Trophoblast cell (in vitro differentiated cells and primary cell): Measurements from ENCODE around the gene TBC1D5.

Experiments
- DNase-seq, 2 donors: peaks; one replicate each; pipeline ENCODE4 v3.0.0-alpha.2; 2016
- H2AFZ ChIP-seq: 2 replicates; pipeline ENCODE4 v1.6.1; 2013; ENCODE audit warnings: low read length, moderate library complexity, mild to moderate bottlenecking; ENCODE audit not compliant: insufficient read depth, poor library complexity
- H2AK5ac ChIP-seq: 2 replicates; pipeline ENCODE4 v1.6.1; 2013; ENCODE audit warnings: mild to moderate bottlenecking, low read length
- H2BK120ac ChIP-seq: 2 replicates; pipeline ENCODE4 v1.6.1; 2013; ENCODE audit warnings: low read length, mild to moderate bottlenecking, moderate library complexity; ENCODE audit not compliant: insufficient read depth, poor library complexity
- H2BK12ac ChIP-seq: 2 replicates; pipeline ENCODE4 v1.6.1; 2013; ENCODE audit warnings: mild to moderate bottlenecking, low read length, moderate library complexity
- H2BK5ac ChIP-seq: 2 replicates; pipeline ENCODE4 v1.6.1; 2013; ENCODE audit warnings: low read length, low read depth, moderate library complexity, mild to moderate bottlenecking; ENCODE audit not compliant: poor library complexity
- H3K14ac ChIP-seq: 2 replicates; pipeline ENCODE4 v1.6.1; 2013; ENCODE audit warnings: mild to moderate bottlenecking, low read length
- H3K18ac ChIP-seq: 2 replicates; pipeline ENCODE4 v1.6.1; 2013; ENCODE audit warnings: mild to moderate bottlenecking, low read length
- H3K23ac ChIP-seq: 2 replicates; pipeline ENCODE4 v1.6.1; 2013; ENCODE audit warnings: low read length
- H3K27ac ChIP-seq: 2 replicates; pipeline ENCODE4 v1.5.1; 2013; ENCODE audit warnings: low read depth, mild to moderate bottlenecking, inconsistent platforms, low read length, moderate library complexity
- H3K27me3 ChIP-seq: 2 replicates; pipeline ENCODE4 v1.6.1; 2013; ENCODE audit warnings: inconsistent platforms, mild to moderate bottlenecking, low read length, moderate library complexity; ENCODE audit not compliant: insufficient read depth
- H3K36me3 ChIP-seq, 2 experiments: 1 replicate in 1 of 2; 2 replicates in 1 of 2; pipeline ENCODE4 v1.6.1; 2013; ENCODE audit warnings: low read length in 2 of 2, mild to moderate bottlenecking in 2 of 2, moderate library complexity in 1 of 2; ENCODE audit not compliant: insufficient read depth in 2 of 2, control insufficient read depth in 1 of 2
- H3K4ac ChIP-seq: 2 replicates; pipeline ENCODE4 v1.6.1; 2013; ENCODE audit warnings: low read depth, mild to moderate bottlenecking, low read length, moderate library complexity
- H3K4me1 ChIP-seq, 2 experiments: 1 replicate in 1 of 2; 2 replicates in 1 of 2; pipeline ENCODE4 v1.6.1; 2013; ENCODE audit warnings: low read length in 2 of 2, mild to moderate bottlenecking in 2 of 2, moderate library complexity in 1 of 2; ENCODE audit not compliant: insufficient read depth in 2 of 2, control insufficient read depth in 1 of 2
- H3K4me2 ChIP-seq: 2 replicates; pipeline ENCODE4 v1.6.1; 2013; ENCODE audit warnings: inconsistent platforms, mild to moderate bottlenecking, low read length, moderate library complexity
- H3K4me3 ChIP-seq: 2 replicates; pipeline ENCODE4 v1.5.1; 2013; ENCODE audit warnings: mild to moderate bottlenecking, low read depth, low read length, inconsistent platforms
- H3K79me1 ChIP-seq: one replicate; pipeline ENCODE4 v1.6.1; 2013; ENCODE audit warnings: low read length
- H3K79me2 ChIP-seq: 2 replicates; pipeline ENCODE4 v1.6.1; 2013; ENCODE audit warnings: low read length, mild to moderate bottlenecking; ENCODE audit not compliant: control insufficient read depth, insufficient read depth, poor library complexity
- H3K9ac ChIP-seq: 2 replicates; pipeline ENCODE4 v1.6.1; 2013; ENCODE audit warnings: mild to moderate bottlenecking, low read length
- H3K9me3 ChIP-seq: 2 replicates; pipeline ENCODE4 v1.6.1; 2013; ENCODE audit warnings: low read depth, mild to moderate bottlenecking, control low read depth, inconsistent platforms, low read length; ENCODE audit not compliant: insufficient read depth
- H4K12ac ChIP-seq: 2 replicates; pipeline ENCODE4 v1.6.1; 2013; ENCODE audit warnings: low read depth, mild to moderate bottlenecking, low read length, moderate library complexity
- H4K8ac ChIP-seq: 2 replicates; pipeline ENCODE4 v1.6.1; 2013; ENCODE audit warnings: low read depth, mild to moderate bottlenecking, low read length, moderate library complexity
- H4K91ac ChIP-seq: one replicate; pipeline ENCODE4 v1.6.1; 2013; ENCODE audit warnings: low read depth, mild to moderate bottlenecking, low read length, moderate library complexity
- WGBS: extraction: QIAGEN DNeasy Blood & Tissue Kit; methylation state at CpG from one replicate; pipeline ENCODE4 v1.1.7; 2013; ENCODE audit warnings: missing lambda C conversion rate; ENCODE audit not compliant: insufficient read length, insufficient coverage; ENCODE audit errors: extremely low coverage; 5-methylcytosine and 5-hydroxymethylcytosine counted together

The TBC1D5 gene

GRCh38 chr3:17329927-17330326 is 412.5 kb downstream of the TBC1D5 start:
- Histone ChIP-seq H3K4ac (no peak overlapping the region), H3K36me3 (no peaks in the 10 kb centered on the region), H3K27me3 (no peaks in the 10 kb centered on the region), H2AFZ (no peak overlapping the region), H3K23ac (no peak overlapping the region), H3K14ac (no peak overlapping the region), H3K18ac (no peak overlapping the region), H2BK120ac (no peak overlapping the region), H4K91ac (no peak overlapping the region), H4K12ac (no peak overlapping the region), H3K27ac (no peak overlapping the region), H3K9ac (no peak overlapping the region), H4K8ac (no peak overlapping the region), H2AK5ac (no peak overlapping the region), H3K79me2 (no peaks in the 10 kb centered on the region), H3K4me2 (no peak overlapping the region), H2BK5ac (no peak overlapping the region), H3K79me1 (no peaks in the 10 kb centered on the region), H2BK12ac (no peak overlapping the region), H3K4me1 (no peaks in the 10 kb centered on the region), H3K4me3 (no peak overlapping the region), H3K9me3 (no peaks in the 10 kb centered on the region)
- no CpG with 5 or more reads among the region's 1 CpG for WGBS
- DNase-seq = no peak

GRCh38 chr3:17322106-17322793 is 420.2 kb downstream of the TBC1D5 start:
- Histone ChIP-seq H2BK5ac (no peak overlapping the region), H3K4me2 (no peak overlapping the region)

GRCh38 chr3:17320266-17320665 is 422.2 kb downstream of the TBC1D5 start:
- no peak overlapping the region for H3K18ac ChIP-seq
- H3K23ac ChIP-seq = no peak overlapping the region
- no peak overlapping the region for H3K4ac ChIP-seq
- H3K9me3 ChIP-seq = no peaks in the 10 kb centered on the region
- H2AFZ ChIP-seq = no peak overlapping the region
- H2BK5ac ChIP-seq = no peak overlapping the region
- no peak overlapping the region for H3K4me3 ChIP-seq
- no peak overlapping the region for H2AK5ac ChIP-seq
- no peak overlapping the region for H4K91ac ChIP-seq
- no peak overlapping the region for H2BK120ac ChIP-seq
- H3K27me3 ChIP-seq = no peaks in the 10 kb centered on the region
- H3K27ac ChIP-seq = no peak overlapping the region
- no peak overlapping the region for H4K8ac ChIP-seq
- H2BK12ac ChIP-seq = no peak overlapping the region
- H3K79me2 ChIP-seq = no peaks in the 10 kb centered on the region
- no peaks in the 10 kb centered on the region for H3K4me1 ChIP-seq
- no peak overlapping the region for H4K12ac ChIP-seq
- H3K9ac ChIP-seq = no peak overlapping the region
- no peak overlapping the region for H3K14ac ChIP-seq
- no peak overlapping the region for H3K4me2 ChIP-seq
- no peaks in the 10 kb centered on the region for H3K36me3 ChIP-seq
- no peaks in the 10 kb centered on the region for H3K79me1 ChIP-seq
- DNase-seq = no peak

More at GRCh38 chr3:17322106-17322793, 420.2 kb downstream of the TBC1D5 start:
- Histone ChIP-seq H2AK5ac (no peak overlapping the region), H2AFZ (no peak overlapping the region), H3K4me1 (no peaks in the 10 kb centered on the region), H3K9ac (no peak overlapping the region), H3K9me3 (no peaks in the 10 kb centered on the region), H3K14ac (no peak overlapping the region), H3K18ac (no peak overlapping the region), H3K23ac (no peak overlapping the region), H2BK12ac (no peak overlapping the region), H3K4ac (no peak overlapping the region), H3K27me3 (no peaks in the 10 kb centered on the region), H3K79me2 (no peaks in the 10 kb centered on the region), H3K4me3 (no peak overlapping the region), H2BK120ac (no peak overlapping the region), H3K27ac (no peak overlapping the region), H4K12ac (no peak overlapping the region), H4K8ac (no peak overlapping the region), H3K36me3 (no peaks in the 10 kb centered on the region), H3K79me1 (no peaks in the 10 kb centered on the region), H4K91ac (no peak overlapping the region)
- no CpG with 5 or more reads among the region's 5 CpGs for WGBS
- DNase-seq = no peak

GRCh38 chr3:17315897-17316296 is 426.5 kb downstream of the TBC1D5 start:
- no peaks in the 10 kb centered on the region for H3K27me3 ChIP-seq
- H2AK5ac ChIP-seq = no peak overlapping the region
- peaks cover 0 to 3% of the 10 kb centered on the region in 2 experiments for H3K4me1 ChIP-seq
- no peak overlapping the region for H2AFZ ChIP-seq
- no peak overlapping the region for H2BK5ac ChIP-seq
- H4K8ac ChIP-seq = no peak overlapping the region
- H3K79me2 ChIP-seq = no peaks in the 10 kb centered on the region
- no peak overlapping the region for H3K4me3 ChIP-seq
- DNase-seq = no peak
- H3K14ac ChIP-seq = no peak overlapping the region
- no peak overlapping the region for H3K27ac ChIP-seq
- no peak overlapping the region for H3K23ac ChIP-seq
- no peaks in the 10 kb centered on the region for H3K79me1 ChIP-seq
- H3K18ac ChIP-seq = no peak overlapping the region
- H4K12ac ChIP-seq = no peak overlapping the region
- H3K4me2 ChIP-seq = no peak overlapping the region
- no peak overlapping the region for H3K9ac ChIP-seq
- WGBS = no CpG with 5 or more reads among the region's 3 CpGs
- no peaks in the 10 kb centered on the region for H3K9me3 ChIP-seq
- H3K4ac ChIP-seq = no peak overlapping the region
- no peak overlapping the region for H4K91ac ChIP-seq
- H3K36me3 ChIP-seq = no peaks in the 10 kb centered on the region
- H2BK120ac ChIP-seq = no peak overlapping the region
- H2BK12ac ChIP-seq = no peak overlapping the region
